ELR (cell line): ENCODE results near the gene NRSN1.
"Not testable (repeated sequence)": the region's sequence is repeated elsewhere in the genome, so short reads cannot be mapped to it uniquely, and the experiment has no call there.

ENCODE experiments used
- DNase-seq: peaks from one replicate; pipeline ENCODE4 v3.0.0-alpha.2; 2015; ENCODE audit warnings: low read depth

Gene NRSN1

DNA sequence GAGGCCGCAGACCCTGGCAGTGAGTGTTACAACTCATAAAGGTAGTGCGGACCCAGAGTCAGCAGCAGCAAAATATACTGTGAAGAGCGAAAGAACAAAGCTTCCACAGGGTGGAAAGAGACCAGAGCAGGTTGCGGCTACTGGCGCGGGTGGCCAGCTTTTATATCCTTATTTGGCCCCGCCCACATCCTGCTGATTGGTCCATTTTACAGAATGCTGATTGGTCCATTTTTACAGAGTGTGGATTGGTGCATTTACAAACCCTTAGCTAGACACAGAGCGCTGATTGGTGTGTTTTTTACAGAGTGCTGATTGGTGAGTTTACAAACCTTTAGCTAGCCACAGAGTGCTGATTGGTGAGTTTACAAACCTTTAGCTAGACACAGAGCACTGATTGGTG lies 16.7 kb downstream of the NRSN1 start:
- DNase-seq: not testable (repeated sequence)

DNA sequence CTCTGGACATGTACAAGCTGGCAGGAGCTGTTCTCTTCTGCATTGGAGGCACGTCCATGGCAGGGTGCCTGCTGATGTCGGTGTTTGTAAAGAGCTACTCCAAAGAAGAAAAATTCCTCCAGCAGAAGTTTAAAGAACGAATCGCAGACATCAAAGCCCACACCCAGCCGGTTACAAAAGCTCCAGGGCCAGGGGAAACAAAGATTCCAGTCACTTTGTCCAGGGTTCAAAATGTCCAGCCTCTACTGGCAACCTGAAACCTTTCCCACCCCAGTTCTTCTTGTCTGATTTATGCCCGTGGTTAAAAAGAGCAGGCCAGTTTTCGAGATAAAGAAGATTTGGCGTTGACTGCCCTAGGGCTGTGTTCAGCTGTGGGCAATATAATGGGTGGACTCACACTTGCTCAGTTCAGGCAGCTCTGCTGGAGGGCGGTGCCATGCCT lies 19.7 kb downstream of the NRSN1 start:
- DNase-seq: no peak

DNA sequence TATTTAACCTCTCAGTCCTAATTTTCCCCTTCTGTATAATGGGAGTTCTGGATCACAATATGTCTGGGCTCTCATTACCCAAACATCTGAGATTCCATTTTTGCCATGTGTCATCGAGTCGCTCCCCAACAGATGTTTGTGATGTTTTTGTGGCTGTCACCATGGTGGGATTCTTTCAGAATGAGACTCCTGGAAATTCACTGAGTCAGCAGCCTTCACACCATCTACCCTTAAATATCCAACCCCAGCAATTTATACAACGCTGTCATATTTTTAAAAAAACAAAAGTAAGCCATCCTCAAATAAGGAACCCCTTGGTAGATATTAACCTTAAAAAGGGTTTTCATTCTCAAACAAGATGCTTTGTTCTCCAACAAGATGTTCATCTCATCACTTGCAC lies 20.9 kb downstream of the NRSN1 start:
- DNase-seq: no peak

DNA sequence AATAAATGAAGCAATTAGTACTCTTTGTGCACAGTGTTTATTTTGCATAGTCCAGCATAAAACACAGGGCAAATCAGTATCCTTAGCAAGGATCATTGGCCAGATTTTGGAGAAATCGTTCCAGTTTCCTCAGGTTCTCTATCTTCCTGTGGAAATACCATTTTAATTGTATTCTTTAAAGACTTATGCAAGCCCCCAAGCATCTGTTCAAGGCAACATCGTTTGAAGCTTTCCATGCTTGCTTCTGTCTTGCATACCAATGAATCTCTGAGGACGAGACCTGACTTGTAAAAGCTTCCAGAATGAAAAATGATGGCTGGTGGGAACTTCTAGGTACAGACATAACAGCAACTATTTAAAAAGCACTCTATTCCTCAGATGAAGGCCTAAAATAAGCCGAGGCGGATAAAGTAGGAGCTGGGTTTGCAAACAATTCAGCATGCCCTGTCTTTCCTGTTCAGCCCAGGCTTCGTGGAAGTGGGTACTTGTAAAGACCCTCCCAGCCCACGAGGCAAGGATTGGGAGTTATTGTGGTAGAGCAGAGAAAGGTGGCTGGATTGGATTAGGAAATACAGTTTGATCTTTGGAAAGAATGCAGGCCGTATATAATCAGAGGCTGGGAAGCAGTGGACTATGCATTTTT lies 21.6 kb downstream of the NRSN1 start:
- no peak for DNase-seq

GRCh38 chr6:24148154-24148570 lies 22.1 kb downstream of the NRSN1 start:
- DNase-seq: no peak

GRCh38 chr6:24148684-24149083 lies 22.7 kb downstream of the NRSN1 start:
- no peak for DNase-seq

DNA sequence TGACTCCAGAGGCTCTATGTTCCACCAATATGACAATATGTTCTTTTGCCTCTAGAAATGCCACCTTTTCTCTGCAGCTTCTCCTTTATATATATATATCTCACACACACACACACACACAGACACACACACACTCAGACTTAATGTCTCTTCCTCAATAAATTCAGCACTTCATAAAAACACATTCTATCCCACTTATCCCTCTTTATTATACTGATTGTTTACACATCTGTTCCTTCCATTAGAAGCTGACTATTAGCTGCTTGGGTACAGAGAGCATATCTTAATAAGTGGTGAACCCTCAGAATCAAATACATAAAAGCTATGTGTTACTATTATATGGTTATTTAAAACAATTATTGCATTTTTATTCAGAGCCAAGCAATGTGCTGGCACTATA lies 23.3 kb downstream of the NRSN1 start:
- DNase-seq: no peak

- DNase-seq: no peak
Observed at GRCh38 chr6:24149836-24150235, 23.8 kb downstream of the NRSN1 start.

DNA sequence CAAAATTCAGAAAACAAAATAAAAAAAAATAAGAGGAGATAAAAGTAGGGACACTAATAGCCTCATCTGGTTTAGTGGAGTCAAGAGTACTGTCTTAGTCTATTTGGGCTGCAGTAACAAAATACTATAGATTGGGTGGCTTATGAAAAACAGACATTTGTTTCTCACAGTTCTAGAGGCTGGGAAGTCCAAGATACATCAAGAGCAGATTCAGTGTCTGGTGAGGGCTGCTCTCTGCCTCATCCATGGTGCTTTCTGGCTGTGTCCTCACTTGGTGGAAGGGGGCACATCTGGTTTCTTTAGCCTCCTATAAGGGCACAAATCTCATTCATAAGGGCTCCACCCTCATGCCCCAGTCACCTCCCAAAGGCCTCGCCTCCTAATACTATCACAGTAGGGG lies 26.0 kb downstream of the NRSN1 start:
- DNase-seq: no peak

GRCh38 chr6:24154121-24154520 lies 28.1 kb downstream of the NRSN1 start:
- DNase-seq: no peak

DNA sequence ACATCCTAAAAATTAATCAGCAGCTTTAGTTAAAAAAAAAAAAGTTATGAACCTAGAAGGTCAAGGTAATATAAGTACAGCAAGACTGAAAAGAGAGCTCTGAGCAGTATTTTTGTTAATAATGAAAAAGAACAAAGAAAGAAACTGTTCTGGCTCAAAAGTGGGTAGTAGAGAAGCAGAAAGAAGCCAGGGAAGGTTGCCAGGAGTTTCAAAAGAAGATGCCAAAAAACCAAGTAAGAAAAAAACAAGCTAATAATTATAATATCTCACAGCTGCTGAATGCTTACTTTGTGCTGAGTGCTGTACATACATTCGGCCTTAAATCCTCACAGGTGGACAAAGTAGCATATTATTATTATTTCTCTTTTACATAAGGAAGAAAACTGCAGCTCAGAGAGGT lies 31.9 kb downstream of the NRSN1 start:
- no peak for DNase-seq

- DNase-seq: no peak
Observed at GRCh38 chr6:24183584-24183983, 57.6 kb downstream of the NRSN1 start.

- DNase-seq: no peak
Observed at GRCh38 chr6:24186349-24186748, 60.3 kb downstream of the NRSN1 start.

- DNase-seq: no peak
Observed at GRCh38 chr6:24187965-24188577, 62.1 kb downstream of the NRSN1 start.

- DNase-seq: no peak
Observed at GRCh38 chr6:24188578-24189080, 62.6 kb downstream of the NRSN1 start.

GRCh38 chr6:24191346-24191745 lies 65.3 kb downstream of the NRSN1 start:
- no peak for DNase-seq

DNA sequence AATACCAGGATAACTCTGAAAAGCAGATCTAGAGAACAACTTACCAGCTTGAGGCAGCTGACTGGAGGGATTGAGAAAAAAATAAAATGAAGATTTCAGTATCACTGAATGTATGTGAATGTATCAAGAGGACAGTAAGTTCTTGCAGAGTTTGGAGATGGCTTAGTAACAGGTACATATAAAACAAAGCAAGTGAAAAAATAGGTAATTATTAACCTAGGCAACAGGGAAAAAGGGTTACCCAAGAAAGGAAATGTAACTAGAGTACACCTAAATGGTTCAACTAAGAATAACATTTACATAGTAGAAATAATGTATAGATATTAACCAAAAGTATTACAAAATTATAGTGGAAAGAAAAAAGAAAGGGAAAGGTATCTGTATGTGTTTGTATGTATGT lies 67.3 kb downstream of the NRSN1 start:
- no peak for DNase-seq

DNA sequence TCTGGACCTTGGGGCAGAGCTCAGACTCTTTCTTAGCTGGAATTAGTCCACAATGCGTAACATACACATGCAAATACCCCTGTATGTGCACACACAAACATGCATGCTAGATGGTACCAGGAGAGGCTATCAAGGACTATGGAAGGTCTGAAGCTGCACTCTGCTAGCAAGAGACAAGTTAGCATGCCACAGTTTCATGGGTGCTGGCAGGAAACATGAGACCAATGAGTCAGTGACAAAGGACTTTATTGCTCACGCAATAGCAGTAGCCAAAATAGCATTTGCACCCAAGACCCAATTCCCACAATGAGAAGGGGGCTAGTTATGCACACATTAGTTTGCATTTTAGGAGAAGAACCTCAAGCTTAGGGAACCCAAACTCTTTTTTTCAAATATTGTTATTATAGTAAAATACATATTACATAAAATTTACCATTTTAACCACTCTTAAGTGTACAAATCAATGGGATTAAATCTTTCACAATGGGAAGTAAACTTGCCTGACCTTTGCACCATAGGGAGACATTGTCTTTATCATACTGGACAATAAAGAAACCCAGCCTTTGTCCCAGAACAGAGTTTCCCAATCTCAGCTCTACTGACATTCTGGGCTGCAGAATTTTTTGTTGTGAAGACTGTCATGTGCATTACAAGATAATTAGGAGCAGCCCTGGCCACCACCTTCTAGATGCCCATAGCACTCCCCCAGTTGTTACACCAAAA lies 69.1 kb downstream of the NRSN1 start:
- DNase-seq: no peak

GRCh38 chr6:24195836-24196597 lies 70.0 kb downstream of the NRSN1 start:
- DNase-seq: no peak
